H1 (cell line): Measurements from ENCODE around the gene TRMT10C. TPM values are rescaled to one million over a fixed set of nuclear protein-coding genes. Genes with fewer than 3 reads are reported as not detected.

Source experiments
- ASH2L ChIP-seq: fragments of 200-600, 300-600 bp; sonication (generic); IDR thresholded peaks from one replicate; pipeline ENCODE4 v1.7.1; 2017; ENCODE audit warnings: low read length
- BRCA1 ChIP-seq: IDR thresholded peaks from 2 replicates; pipeline ENCODE4 v1.6.1; 2012; ENCODE audit warnings: low read depth, low read length, improper control_type of control experiment
- CHD2 ChIP-seq: IDR thresholded peaks from 2 replicates; pipeline ENCODE4 v1.6.1; 2012; ENCODE audit warnings: low read length, improper control_type of control experiment
- HDAC6 ChIP-seq: IDR thresholded peaks from one replicate; pipeline ENCODE4 v1.7.1; 2012; ENCODE audit warnings: low read depth, mild to moderate bottlenecking, inconsistent platforms, low read length, moderate library complexity
- TEAD4 ChIP-seq: IDR thresholded peaks from 2 replicates; pipeline ENCODE4 v1.6.1; 2012; ENCODE audit warnings: low read depth, low read length, inconsistent platforms, mixed read lengths
- polyA plus RNA-seq, 7 experiments: library from polyadenylated mRNA; depleted of rRNA in 3 of 7; stranded (reverse) in 5 of 7; unstranded in 2 of 7; fragments of >200 nt in 5 of 7; fragments of 200-250 nt in 2 of 7; gene quantifications; 1 replicate in 5 of 7; 2 replicates in 1 of 7; 4 replicates in 1 of 7; pipeline versions ENCODE4 v1.2.1 to v1.2.3, GENCODE V29; 2011 to 2013; ENCODE audit warnings: missing spikeins in 2 of 7, mixed read lengths in 2 of 7
- total RNA-seq: library from RNA; stranded (reverse); fragmentation: NEBNext Ultra II Directional; extraction: Animal tissue kit (Norgen Biotek cat#: 25700); gene quantifications from 2 replicates; pipeline ENCODE4 v1.2.1, GENCODE V29; 2021

TRMT10C gene
- total and polyA plus RNA-seq, 2 of the 8 experiments (the other 6 are each of a cell fraction or from before 2014, with no cell fraction given): 27.4 to 55.9 TPM

GRCh38 chr3:101518421-101518871, 43.2 kb upstream of the TRMT10C start (continued):
- TF ChIP-seq ASH2L (no peak), BRCA1 (no peak), CHD2 (no peak), TEAD4 (no peak), HDAC6 (no peak)
